Measurements from ENCODE around the gene NSUN2. TPM values are rescaled to one million over a fixed set of nuclear protein-coding genes. Genes with fewer than 3 reads are reported as not detected.

NSUN2 gene
- total and polyA plus RNA-seq, 2 experiments from 2014 or later, result 37.7 to 47.2 TPM

DNA sequence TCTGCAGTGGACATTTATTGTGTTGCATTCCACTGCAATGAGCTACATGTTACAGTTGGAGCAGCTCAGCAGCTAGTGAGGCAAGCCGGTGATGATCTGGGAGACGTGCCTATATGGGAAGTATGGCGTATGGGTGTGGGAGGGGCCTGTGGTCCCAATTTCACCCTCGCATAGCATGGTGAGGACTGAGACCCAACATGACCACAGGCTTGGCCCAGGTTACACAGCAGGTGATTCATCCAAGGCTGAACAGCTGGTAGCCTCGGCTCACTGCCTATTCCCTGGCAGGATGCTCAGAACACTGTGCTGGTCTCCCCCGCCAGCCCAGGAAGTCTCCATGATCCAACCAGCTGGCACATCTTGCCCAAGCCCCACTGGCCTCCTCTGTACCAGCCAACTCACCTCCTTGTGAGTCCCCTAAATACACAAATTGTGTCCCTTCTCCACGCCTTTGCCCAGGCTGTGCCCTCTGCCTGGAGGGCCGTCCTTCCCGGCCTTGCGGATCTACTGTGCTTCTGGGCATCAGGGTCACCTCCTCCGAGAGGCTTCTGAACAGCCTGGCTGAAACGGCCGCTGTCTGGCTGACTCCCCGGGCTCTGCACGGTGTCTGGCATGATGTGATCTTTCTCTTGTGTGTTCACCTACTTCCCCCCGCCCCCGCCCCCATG lies 81.4 kb downstream of the NSUN2 start:
- Histone ChIP-seq H3K27ac (no peak overlapping the region), H3K27me3 (no peaks in the 10 kb centered on the region), H3K36me3 (no peaks in the 10 kb centered on the region), H3K4me3 (no peak overlapping the region), H3K9me3 (ENCODE audit: low read depth) (no peaks in the 10 kb centered on the region), H3K4me1 (ENCODE audit: low read depth) (no peaks in the 10 kb centered on the region)
- TF ChIP-seq, protein P1, sequence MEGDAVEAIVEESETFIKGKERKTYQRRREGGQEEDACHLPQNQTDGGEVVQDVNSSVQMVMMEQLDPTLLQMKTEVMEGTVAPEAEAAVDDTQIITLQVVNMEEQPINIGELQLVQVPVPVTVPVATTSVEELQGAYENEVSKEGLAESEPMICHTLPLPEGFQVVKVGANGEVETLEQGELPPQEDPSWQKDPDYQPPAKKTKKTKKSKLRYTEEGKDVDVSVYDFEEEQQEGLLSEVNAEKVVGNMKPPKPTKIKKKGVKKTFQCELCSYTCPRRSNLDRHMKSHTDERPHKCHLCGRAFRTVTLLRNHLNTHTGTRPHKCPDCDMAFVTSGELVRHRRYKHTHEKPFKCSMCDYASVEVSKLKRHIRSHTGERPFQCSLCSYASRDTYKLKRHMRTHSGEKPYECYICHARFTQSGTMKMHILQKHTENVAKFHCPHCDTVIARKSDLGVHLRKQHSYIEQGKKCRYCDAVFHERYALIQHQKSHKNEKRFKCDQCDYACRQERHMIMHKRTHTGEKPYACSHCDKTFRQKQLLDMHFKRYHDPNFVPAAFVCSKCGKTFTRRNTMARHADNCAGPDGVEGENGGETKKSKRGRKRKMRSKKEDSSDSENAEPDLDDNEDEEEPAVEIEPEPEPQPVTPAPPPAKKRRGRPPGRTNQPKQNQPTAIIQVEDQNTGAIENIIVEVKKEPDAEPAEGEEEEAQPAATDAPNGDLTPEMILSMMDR (IDR thresholded peaks at IDR 0.05; ENCODE audit: low read depth, low read length), result no peak
- DNase-seq (ENCODE audit: low read depth in 1 of 2, low spot score in 1 of 2), result peak in 1 of 2 donors; percentile 5

DNA sequence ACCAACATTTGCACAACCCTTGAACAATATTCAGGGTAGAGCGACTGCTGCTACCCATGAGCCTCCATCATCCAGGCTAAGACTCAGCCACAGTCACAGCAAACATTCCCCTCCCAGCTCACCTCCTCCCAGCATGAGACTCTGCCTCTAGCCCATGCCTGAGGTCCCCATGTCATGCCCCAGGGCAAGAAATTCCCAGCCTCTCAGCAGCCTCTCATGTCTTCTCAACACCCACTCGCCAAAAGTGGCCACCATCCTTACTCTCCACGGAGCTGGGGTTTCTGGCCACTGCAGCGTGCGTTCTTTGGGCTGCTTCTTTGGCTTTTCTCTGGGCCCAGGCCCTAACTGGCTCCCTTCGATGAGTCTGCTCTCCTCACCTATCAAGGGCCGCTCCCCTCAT lies 82.2 kb downstream of the NSUN2 start:
- Histone ChIP-seq H3K27ac (no peak overlapping the region), H3K27me3 (no peaks in the 10 kb centered on the region), H3K4me3 (no peak overlapping the region), H3K4me1 (ENCODE audit: low read depth) (peaks cover 5% of the 10 kb centered on the region), H3K9me3 (ENCODE audit: low read depth) (no peaks in the 10 kb centered on the region), H3K36me3 (no peaks in the 10 kb centered on the region)
- DNase-seq (ENCODE audit: low read depth in 1 of 2, low spot score in 1 of 2), result no peak
- TF ChIP-seq, protein P1 (IDR thresholded peaks at IDR 0.05; ENCODE audit: low read depth, low read length), result no peak

Other genes starting within 250 kb of the NSUN2 start
- 5.9 and 8.8 TPM in 2 replicates for gene UBE2QL1, start 184.2 kb downstream of the NSUN2 start, total RNA-seq
- 6.3 and 12.0 TPM in 2 replicates for gene UBE2QL1, start 184.2 kb downstream of the NSUN2 start, polyA plus RNA-seq
- gene SRD5A1, start 396 bp upstream of the NSUN2 start, total RNA-seq, result 29.9 and 52.8 TPM in 2 replicates
- 20.1 and 24.4 TPM in 2 replicates for gene SRD5A1, start 396 bp upstream of the NSUN2 start, polyA plus RNA-seq
- gene TENT4A, start 80.4 kb upstream of the NSUN2 start, total RNA-seq, result 10.1 and 27.0 TPM in 2 replicates
- 6.7 and 10.9 TPM in 2 replicates for gene TENT4A, start 80.4 kb upstream of the NSUN2 start, polyA plus RNA-seq

All from cardiac muscle cell (in vitro differentiated cells and primary cell).